HepG2 (cell line): ENCODE measurements around the gene DHCR7. TPM values are rescaled to one million over a fixed set of nuclear protein-coding genes. Genes with fewer than 3 reads are reported as not detected.
A peak's percentile ranks its signal among the peaks of the same experiment; 100 is the strongest.

Experiments used
- ETV5 ChIP-seq: IDR thresholded peaks from 2 replicates; pipeline ENCODE4 v1.6.1; 2018; ENCODE audit warnings: missing biosample characterization, missing genetic modification reagents, inconsistent platforms, borderline replicate concordance
- FOXA1 ChIP-seq, 2 experiments: fragments of 450-650 bp in 1 of 2; sonication (generic) in 1 of 2; formaldehyde crosslinking in 1 of 2; IDR thresholded peaks; 2 replicates each; pipeline versions ENCODE4 v1.4.0 to v1.6.1; 2016 to 2020; ENCODE audit warnings: missing genetic modification reagents in 1 of 2
- HDAC2 ChIP-seq: sonication (generic); formaldehyde crosslinking; IDR thresholded peaks from 2 replicates; pipeline ENCODE4 v1.4.0; 2020; ENCODE audit warnings: missing genetic modification reagents
- NBN ChIP-seq: fragments of 450-650 bp; conservative IDR thresholded peaks from 2 replicates; pipeline ENCODE4 v1.6.1; 2017
- PITX1 ChIP-seq: sonication (generic); formaldehyde crosslinking; IDR thresholded peaks from 2 replicates; pipeline ENCODE4 v1.5.1; 2020; ENCODE audit warnings: mild to moderate bottlenecking, missing genetic modification reagents
- RARA ChIP-seq: IDR thresholded peaks from 2 replicates; pipeline ENCODE4 v1.6.1; 2016; ENCODE audit warnings: missing genetic modification reagents, missing compliant biosample characterization
- SRY ChIP-seq: sonication (generic); formaldehyde crosslinking; IDR thresholded peaks from 2 replicates; pipeline ENCODE4 v1.8.0; 2022; ENCODE audit warnings: mild to moderate bottlenecking, missing genetic modification reagents
- TCF7 ChIP-seq: sonication (generic); IDR thresholded peaks from 2 replicates; pipeline ENCODE4 v1.6.1; 2016; ENCODE audit warnings: antibody characterized with exemption, low read depth
- ZHX1 ChIP-seq: sonication (generic); formaldehyde crosslinking; IDR thresholded peaks from 2 replicates; pipeline ENCODE4 v1.8.1; 2022; ENCODE audit warnings: low read depth, mild to moderate bottlenecking, missing genetic modification reagents
- ZNF20 ChIP-seq: sonication (generic); formaldehyde crosslinking; IDR thresholded peaks from 2 replicates; pipeline ENCODE4 v1.4.0; 2020; ENCODE audit warnings: mild to moderate bottlenecking, moderate library complexity, missing genetic modification reagents
- ZNF207 ChIP-seq: fragments of 450-650 bp; IDR thresholded peaks from 2 replicates; pipeline ENCODE4 v1.6.1; 2016; ENCODE audit warnings: antibody characterized with exemption, borderline replicate concordance
- ZNF280B ChIP-seq: sonication (generic); formaldehyde crosslinking; IDR thresholded peaks from 2 replicates; pipeline ENCODE4 v1.5.0; 2020; ENCODE audit warnings: missing genetic modification reagents, mild to moderate bottlenecking, borderline replicate concordance
- ZNF577 ChIP-seq: sonication (generic); formaldehyde crosslinking; IDR thresholded peaks from 2 replicates; pipeline ENCODE4 v1.4.0; 2020; ENCODE audit warnings: mild to moderate bottlenecking, low read depth, missing genetic modification reagents, borderline replicate concordance
- ZNF709 ChIP-seq: sonication (generic); formaldehyde crosslinking; IDR thresholded peaks from 2 replicates; pipeline ENCODE4 v1.5.0; 2020; ENCODE audit warnings: mild to moderate bottlenecking, missing genetic modification reagents
- ZNF790 ChIP-seq: sonication (generic); formaldehyde crosslinking; IDR thresholded peaks from 2 replicates; pipeline ENCODE4 v1.8.0; 2022; ENCODE audit warnings: missing genetic modification reagents, mild to moderate bottlenecking, borderline replicate concordance
- polyA plus RNA-seq, 8 experiments: library from polyadenylated mRNA; depleted of rRNA in 3 of 8; stranded (reverse) in 7 of 8; unstranded in 1 of 8; fragments of >200 nt; fragmentation: Illumina TruSeq in 4 of 8; extraction: Trizol in 4 of 8; gene quantifications; 2 replicates each; pipeline versions ENCODE4 v1.2.1 to v1.2.3, GENCODE V29; 2011 to 2016; ENCODE audit warnings: low read depth in 4 of 8, missing spikeins in 1 of 8, mixed read lengths in 1 of 8; ENCODE audit not compliant: insufficient read depth in 1 of 8
- total RNA-seq, 5 experiments: library from RNA; depleted of rRNA; stranded (reverse); fragments of >200 nt; fragmentation: Illumina TruSeq; extraction: Trizol; gene quantifications; 2 replicates each; pipeline ENCODE4 v1.2.3, GENCODE V29; 2016; ENCODE audit warnings: low read depth in 1 of 5
- TF ChIP-seq, protein P1 (sequence below): IDR thresholded peaks from 2 replicates; pipeline ENCODE4 v1.6.1; 2012; ENCODE audit warnings: low read depth, low read length, improper control_type of control experiment
- TF ChIP-seq, protein P2 (sequence below): sonication (generic); formaldehyde crosslinking; IDR thresholded peaks from 2 replicates; pipeline ENCODE4 v1.5.0; 2020; ENCODE audit warnings: mild to moderate bottlenecking, missing genetic modification reagents

The DHCR7 gene
- total and polyA plus RNA-seq, 2 of the 13 experiments (the other 11 are each of a cell fraction or from before 2014, with no cell fraction given): 96.0 to 143 TPM

DNA sequence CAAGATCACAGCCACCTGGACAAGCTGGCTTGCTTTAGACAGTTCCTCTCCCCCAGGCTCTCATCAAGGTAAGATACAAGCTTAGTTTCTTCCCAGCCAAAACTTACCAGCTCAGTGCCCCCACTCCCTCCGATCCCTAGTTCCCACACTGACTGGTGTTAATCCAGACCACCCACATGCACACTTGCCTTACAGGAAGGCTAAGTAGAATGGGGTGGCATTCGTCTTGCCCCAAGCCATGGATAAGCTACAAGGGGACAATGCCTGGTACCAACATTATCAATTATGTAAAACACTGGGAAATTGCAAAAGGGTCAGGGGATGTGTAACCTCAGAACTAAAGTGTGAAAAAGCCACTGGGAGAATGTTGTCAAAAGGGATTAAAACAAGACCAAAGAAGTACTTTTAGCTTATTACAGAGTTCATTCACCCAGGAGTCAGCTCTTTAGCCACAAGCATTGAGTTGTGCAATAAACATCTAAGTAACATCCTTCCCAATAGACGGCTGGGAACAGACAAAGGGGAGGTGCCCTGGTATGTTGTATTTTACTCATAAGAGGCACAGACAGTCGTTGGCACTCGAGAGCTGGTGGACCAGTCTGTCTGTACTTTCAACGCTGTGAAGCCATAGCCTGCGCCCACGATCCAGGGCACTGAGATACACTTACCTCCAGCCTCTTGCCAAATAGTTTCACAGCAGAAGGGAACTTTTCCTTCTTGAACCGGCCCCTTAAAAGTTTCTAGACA is 1.1 kb downstream of the DHCR7 start (continued):
- TF ChIP-seq ZHX1 (0 out of 2 replicates have a peak, but pooled peaks have one; percentile 42), ZNF20 (CRISPR knock-in tag) (no peak), HDAC2 (CRISPR knock-in tag) (0 out of 2 replicates have a peak, but pooled peaks have one; percentile 44), NBN (no peak), ZNF207 (no peak), ZNF709 (CRISPR knock-in tag) (no peak), ZNF577 (CRISPR knock-in tag) (no peak), FOXA1 (IDR thresholded peaks at IDR 0.05) (no peak), FOXA1 (CRISPR knock-in tag; IDR thresholded peaks at IDR 0.05) (peak; percentile 46; the same call in 1 of the 2 replicates), RARA (peak; percentile 56), PITX1 (CRISPR knock-in tag) (0 out of 2 replicates have a peak, but pooled peaks have one; percentile 23), ZNF790 (CRISPR knock-in tag) (no peak), ZNF280B (CRISPR knock-in tag) (no peak), TCF7 (peak; percentile 75), SRY (CRISPR knock-in tag) (no peak), ETV5 (CRISPR knock-in tag) (no peak)
- TF ChIP-seq, protein P1, sequence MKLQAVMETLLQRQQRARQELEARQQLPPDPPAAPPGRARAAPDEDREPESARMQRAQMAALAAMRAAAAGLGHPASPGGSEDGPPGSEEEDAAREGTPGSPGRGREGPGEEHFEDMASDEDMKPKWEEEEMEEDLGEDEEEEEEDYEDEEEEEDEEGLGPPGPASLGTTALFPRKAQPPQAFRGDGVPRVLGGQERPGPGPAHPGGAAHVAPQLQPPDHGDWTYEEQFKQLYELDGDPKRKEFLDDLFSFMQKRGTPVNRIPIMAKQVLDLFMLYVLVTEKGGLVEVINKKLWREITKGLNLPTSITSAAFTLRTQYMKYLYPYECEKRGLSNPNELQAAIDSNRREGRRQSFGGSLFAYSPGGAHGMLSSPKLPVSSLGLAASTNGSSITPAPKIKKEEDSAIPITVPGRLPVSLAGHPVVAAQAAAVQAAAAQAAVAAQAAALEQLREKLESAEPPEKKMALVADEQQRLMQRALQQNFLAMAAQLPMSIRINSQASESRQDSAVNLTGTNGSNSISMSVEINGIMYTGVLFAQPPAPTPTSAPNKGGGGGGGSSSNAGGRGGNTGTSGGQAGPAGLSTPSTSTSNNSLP: peak; percentile 20; the same call in 1 of the 2 replicates
- TF ChIP-seq, protein P2, sequence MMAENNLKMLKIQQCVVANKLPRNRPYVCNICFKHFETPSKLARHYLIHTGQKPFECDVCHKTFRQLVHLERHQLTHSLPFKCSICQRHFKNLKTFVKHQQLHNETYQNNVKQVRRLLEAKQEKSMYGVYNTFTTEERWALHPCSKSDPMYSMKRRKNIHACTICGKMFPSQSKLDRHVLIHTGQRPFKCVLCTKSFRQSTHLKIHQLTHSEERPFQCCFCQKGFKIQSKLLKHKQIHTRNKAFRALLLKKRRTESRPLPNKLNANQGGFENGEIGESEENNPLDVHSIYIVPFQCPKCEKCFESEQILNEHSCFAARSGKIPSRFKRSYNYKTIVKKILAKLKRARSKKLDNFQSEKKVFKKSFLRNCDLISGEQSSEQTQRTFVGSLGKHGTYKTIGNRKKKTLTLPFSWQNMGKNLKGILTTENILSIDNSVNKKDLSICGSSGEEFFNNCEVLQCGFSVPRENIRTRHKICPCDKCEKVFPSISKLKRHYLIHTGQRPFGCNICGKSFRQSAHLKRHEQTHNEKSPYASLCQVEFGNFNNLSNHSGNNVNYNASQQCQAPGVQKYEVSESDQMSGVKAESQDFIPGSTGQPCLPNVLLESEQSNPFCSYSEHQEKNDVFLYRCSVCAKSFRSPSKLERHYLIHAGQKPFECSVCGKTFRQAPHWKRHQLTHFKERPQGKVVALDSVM (CRISPR knock-in tag): no peak
